ENCODE measurements around the gene CNBD2.

Gene CNBD2

DNA sequence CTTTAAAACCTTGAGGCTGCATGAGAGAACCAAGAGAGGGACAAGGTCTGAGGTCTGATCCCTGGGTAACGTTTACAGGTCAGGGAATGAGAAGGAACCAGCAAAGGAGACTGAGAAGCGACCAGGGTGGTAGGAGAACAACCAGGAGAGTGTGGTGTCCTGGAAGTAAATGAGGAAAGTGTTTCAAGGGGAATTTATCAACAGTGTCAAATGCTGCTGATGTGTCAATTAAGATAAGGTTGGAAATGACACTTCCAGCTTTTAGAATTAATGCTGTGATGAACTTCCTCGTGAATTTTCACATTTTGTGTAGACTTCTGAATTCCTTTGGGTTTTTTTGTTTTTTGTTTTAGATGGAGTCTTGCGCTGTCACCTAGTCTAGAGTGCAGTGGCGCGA lies 83.7 kb downstream of the CNBD2 start:
- TF ChIP-seq FOXP2 (optimal IDR thresholded peaks at IDR 0.05; ENCODE audit: borderline replicate concordance, extremely low read depth, extremely low read length, insufficient read depth) = no peak
- TF ChIP-seq, protein P1, sequence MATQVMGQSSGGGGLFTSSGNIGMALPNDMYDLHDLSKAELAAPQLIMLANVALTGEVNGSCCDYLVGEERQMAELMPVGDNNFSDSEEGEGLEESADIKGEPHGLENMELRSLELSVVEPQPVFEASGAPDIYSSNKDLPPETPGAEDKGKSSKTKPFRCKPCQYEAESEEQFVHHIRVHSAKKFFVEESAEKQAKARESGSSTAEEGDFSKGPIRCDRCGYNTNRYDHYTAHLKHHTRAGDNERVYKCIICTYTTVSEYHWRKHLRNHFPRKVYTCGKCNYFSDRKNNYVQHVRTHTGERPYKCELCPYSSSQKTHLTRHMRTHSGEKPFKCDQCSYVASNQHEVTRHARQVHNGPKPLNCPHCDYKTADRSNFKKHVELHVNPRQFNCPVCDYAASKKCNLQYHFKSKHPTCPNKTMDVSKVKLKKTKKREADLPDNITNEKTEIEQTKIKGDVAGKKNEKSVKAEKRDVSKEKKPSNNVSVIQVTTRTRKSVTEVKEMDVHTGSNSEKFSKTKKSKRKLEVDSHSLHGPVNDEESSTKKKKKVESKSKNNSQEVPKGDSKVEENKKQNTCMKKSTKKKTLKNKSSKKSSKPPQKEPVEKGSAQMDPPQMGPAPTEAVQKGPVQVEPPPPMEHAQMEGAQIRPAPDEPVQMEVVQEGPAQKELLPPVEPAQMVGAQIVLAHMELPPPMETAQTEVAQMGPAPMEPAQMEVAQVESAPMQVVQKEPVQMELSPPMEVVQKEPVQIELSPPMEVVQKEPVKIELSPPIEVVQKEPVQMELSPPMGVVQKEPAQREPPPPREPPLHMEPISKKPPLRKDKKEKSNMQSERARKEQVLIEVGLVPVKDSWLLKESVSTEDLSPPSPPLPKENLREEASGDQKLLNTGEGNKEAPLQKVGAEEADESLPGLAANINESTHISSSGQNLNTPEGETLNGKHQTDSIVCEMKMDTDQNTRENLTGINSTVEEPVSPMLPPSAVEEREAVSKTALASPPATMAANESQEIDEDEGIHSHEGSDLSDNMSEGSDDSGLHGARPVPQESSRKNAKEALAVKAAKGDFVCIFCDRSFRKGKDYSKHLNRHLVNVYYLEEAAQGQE (IDR thresholded peaks at IDR 0.05; ENCODE audit: insufficient read depth in 1 of 2, low read depth in 2 of 2, low read length in 2 of 2) = no peak

DNA sequence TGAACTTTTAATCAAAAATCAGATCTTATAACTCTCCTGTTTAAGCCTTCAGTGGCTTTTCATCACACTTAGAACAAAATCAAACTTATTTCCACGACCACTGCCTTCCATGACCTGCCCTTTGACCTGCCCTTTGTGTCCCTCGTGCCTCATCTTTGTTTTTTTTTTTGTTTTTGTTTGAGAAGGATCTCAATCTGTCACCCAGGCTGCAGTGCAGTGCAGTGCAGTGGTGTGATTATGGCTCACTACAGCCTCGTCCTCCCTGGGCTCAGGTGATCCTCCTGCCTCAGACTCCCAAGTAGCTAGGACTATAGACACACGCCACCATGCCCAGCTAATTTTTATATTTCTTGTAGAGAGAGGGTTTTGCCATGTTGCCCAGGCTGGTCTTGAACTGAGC lies 86.8 kb downstream of the CNBD2 start:
- TF ChIP-seq FOXP2 (optimal IDR thresholded peaks at IDR 0.05; ENCODE audit: borderline replicate concordance, extremely low read depth, extremely low read length, insufficient read depth) (no peak), TAF1 (IDR thresholded peaks at IDR 0.05; ENCODE audit: borderline replicate concordance, insufficient read depth, low read length) (no peak), SIN3A (IDR thresholded peaks at IDR 0.05; ENCODE audit: borderline replicate concordance, insufficient read depth, low read length) (no peak), POLR2AphosphoS5 (IDR thresholded peaks at IDR 0.05; ENCODE audit: low read depth, low read length) (no peak)
- TF ChIP-seq, protein P1 (IDR thresholded peaks at IDR 0.05; ENCODE audit: insufficient read depth in 1 of 2, low read depth in 2 of 2, low read length in 2 of 2) = no peak

- no peak for TF ChIP-seq POLR2AphosphoS5 (IDR thresholded peaks at IDR 0.05; ENCODE audit: low read depth, low read length)
- no peak for TF ChIP-seq FOXP2 (optimal IDR thresholded peaks at IDR 0.05; ENCODE audit: borderline replicate concordance, extremely low read depth, extremely low read length, insufficient read depth)
- TF ChIP-seq TAF1 (IDR thresholded peaks at IDR 0.05; ENCODE audit: borderline replicate concordance, insufficient read depth, low read length) = no peak
- TF ChIP-seq, protein P1 (IDR thresholded peaks at IDR 0.05; ENCODE audit: insufficient read depth in 1 of 2, low read depth in 2 of 2, low read length in 2 of 2) = no peak
Measured at GRCh38 chr20:36060676-36061075, 92.3 kb downstream of the CNBD2 start.

DNA sequence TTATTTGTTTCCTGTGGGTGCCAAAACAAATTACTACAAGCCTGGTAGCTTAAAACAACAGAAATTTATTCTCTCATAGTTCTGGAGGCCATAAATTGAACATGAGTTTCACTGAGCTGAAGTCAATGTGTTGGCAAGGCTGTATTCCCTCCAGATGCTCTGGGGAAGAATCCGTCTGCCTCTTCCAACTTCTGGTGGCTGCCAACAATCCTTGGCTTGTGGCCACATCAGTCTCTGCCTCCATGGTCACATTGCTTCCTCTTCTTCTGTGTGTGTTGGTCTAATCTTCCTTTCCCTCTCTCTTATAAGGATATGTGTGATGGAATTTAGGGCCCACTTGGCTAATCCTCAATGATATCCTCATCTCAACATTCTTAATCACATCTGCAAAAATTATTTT lies 93.4 kb downstream of the CNBD2 start:
- no peak for TF ChIP-seq FOXP2 (optimal IDR thresholded peaks at IDR 0.05; ENCODE audit: borderline replicate concordance, extremely low read depth, extremely low read length, insufficient read depth)
- no peak for TF ChIP-seq TAF1 (IDR thresholded peaks at IDR 0.05; ENCODE audit: borderline replicate concordance, insufficient read depth, low read length)

DNA sequence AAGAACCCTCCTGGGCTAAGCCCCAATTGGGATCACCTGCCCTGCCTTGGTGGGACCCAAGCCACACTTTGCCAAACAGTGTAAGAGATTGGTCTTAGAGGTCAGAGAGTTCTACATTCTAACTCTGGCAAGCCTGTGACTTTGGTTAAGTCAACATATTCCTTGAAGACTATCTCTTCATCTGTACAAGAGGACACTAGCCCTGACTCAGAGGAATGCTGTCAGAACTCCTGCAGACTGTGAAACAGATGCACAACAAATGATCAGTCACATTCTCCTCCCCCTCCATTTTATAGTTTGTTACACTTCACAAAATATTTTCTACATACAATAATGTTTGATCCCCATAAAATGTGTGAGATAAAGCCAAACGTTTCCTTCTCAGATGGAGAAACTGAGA lies 94.4 kb downstream of the CNBD2 start:
- TF ChIP-seq, protein P1 (IDR thresholded peaks at IDR 0.05; ENCODE audit: insufficient read depth in 1 of 2, low read depth in 2 of 2, low read length in 2 of 2) = no peak
- TF ChIP-seq FOXP2 (optimal IDR thresholded peaks at IDR 0.05; ENCODE audit: borderline replicate concordance, extremely low read depth, extremely low read length, insufficient read depth) = no peak
- TF ChIP-seq TAF1 (IDR thresholded peaks at IDR 0.05; ENCODE audit: borderline replicate concordance, insufficient read depth, low read length) = no peak
- TF ChIP-seq SIN3A (IDR thresholded peaks at IDR 0.05; ENCODE audit: borderline replicate concordance, insufficient read depth, low read length) = no peak
- TF ChIP-seq POLR2AphosphoS5 (IDR thresholded peaks at IDR 0.05; ENCODE audit: low read depth, low read length) = no peak

All from PFSK-1 (cell line).